Activated naive CD4-positive, alpha-beta T cell treated with anti-CD3 and anti-CD28 coated beads for 36 hours (primary cell): ENCODE data around the gene CDHR5. TPM values are rescaled to one million over a fixed set of nuclear protein-coding genes. Genes with fewer than 3 reads are reported as not detected.

ENCODE experiments used
- CTCF ChIA-PET: fragments of 350-600 bp; sonication (Branson Sonifier 250); formaldehyde crosslinking; loops from one replicate; lab custom pipeline; 2021; ENCODE audit warnings: antibody characterized with exemption; lab: Charles Lee
- DNase-seq: peaks from one replicate; pipeline ENCODE4 v3.0.0-alpha.2; 2020
- H3K27ac Mint-ChIP-seq: one replicate; pipeline ENCODE4 v1.8.0; 2021; ENCODE audit warnings: mild to moderate bottlenecking, mixed read lengths
- H3K27me3 Mint-ChIP-seq: one replicate; pipeline ENCODE4 v1.8.0; 2021; ENCODE audit warnings: low read depth, mixed read lengths
- H3K36me3 Mint-ChIP-seq: one replicate; pipeline ENCODE4 v1.8.0; 2021; ENCODE audit warnings: low read depth, mixed read lengths
- H3K4me1 Mint-ChIP-seq: one replicate; pipeline ENCODE4 v1.8.0; 2021; ENCODE audit warnings: low read depth, mixed read lengths
- H3K4me3 Mint-ChIP-seq: one replicate; pipeline ENCODE4 v1.8.0; 2021; ENCODE audit warnings: mild to moderate bottlenecking, moderate library complexity, mixed read lengths
- H3K9me3 Mint-ChIP-seq: one replicate; pipeline ENCODE4 v1.8.0; 2021; ENCODE audit warnings: mixed read lengths
- intact Hi-C: fragments of 100-400 bp; cut with micrococcal nuclease; formaldehyde crosslinking; loops from one replicate; pipeline ENCODE4 v1.15.1; 2023
- total RNA-seq, 2 experiments: library from RNA; stranded (reverse); gene quantifications; one replicate each; pipeline ENCODE4 v1.2.3, GENCODE V29; 2021

CDHR5 gene
- total RNA-seq, 2 experiments from 2014 or later: not detected

GRCh38 chr11:640021-640706, 15.4 kb upstream of the CDHR5 start:
- Mint-ChIP-seq H3K27me3 (peaks cover 25% of the 10 kb centered on the region), H3K9me3 (no peaks in the 10 kb centered on the region), H3K36me3 (no peaks in the 10 kb centered on the region), H3K4me3 (no peak overlapping the region), H3K4me1 (peaks cover 19% of the 10 kb centered on the region), H3K27ac (no peak overlapping the region)
- CTCF ChIA-PET: no interaction called here
- intact Hi-C loops: no loop called here
- no peak for DNase-seq

- Mint-ChIP-seq H3K4me3 (no peak overlapping the region), H3K27ac (no peak overlapping the region), H3K9me3 (no peaks in the 10 kb centered on the region), H3K36me3 (no peaks in the 10 kb centered on the region), H3K27me3 (peaks cover 25% of the 10 kb centered on the region), H3K4me1 (peaks cover 19% of the 10 kb centered on the region)
- DNase-seq: no peak
- intact Hi-C loops: no loop called here
- CTCF ChIA-PET: no interaction called here
These were observed 14.7 kb upstream of the CDHR5 start for GRCh38 chr11:639332-639955.

- Mint-ChIP-seq H3K9me3 (no peaks in the 10 kb centered on the region), H3K4me1 (peaks cover 19% of the 10 kb centered on the region), H3K4me3 (no peak overlapping the region), H3K27ac (no peak overlapping the region), H3K36me3 (no peaks in the 10 kb centered on the region), H3K27me3 (peaks cover 25% of the 10 kb centered on the region)
- intact Hi-C loops: no loop called here
- CTCF ChIA-PET: interaction anchor here (0.5 kb wide), 1 partner anchor 25 kb away, joined by 3 read pairs; no protein-coding TSS in a partner anchor
- no peak for DNase-seq
These were observed 14.0 kb upstream of the CDHR5 start for GRCh38 chr11:638631-639331.

GRCh38 chr11:637593-638521, 13.1 kb upstream of the CDHR5 start:
- Mint-ChIP-seq H3K36me3 (no peaks in the 10 kb centered on the region), H3K4me1 (peaks cover 19% of the 10 kb centered on the region), H3K27ac (no peak overlapping the region), H3K9me3 (no peaks in the 10 kb centered on the region), H3K27me3 (peaks cover 25% of the 10 kb centered on the region), H3K4me3 (no peak overlapping the region)
- intact Hi-C loops: no loop called here
- DNase-seq: no peak
- CTCF ChIA-PET: interaction anchor here (0.5 kb wide), 1 partner anchor 26 kb away, joined by 3 read pairs; no protein-coding TSS in a partner anchor

- Mint-ChIP-seq H3K9me3 (no peaks in the 10 kb centered on the region), H3K4me1 (peaks cover 19% of the 10 kb centered on the region), H3K36me3 (no peaks in the 10 kb centered on the region), H3K27me3 (peaks cover 25% of the 10 kb centered on the region), H3K4me3 (no peak overlapping the region), H3K27ac (no peak overlapping the region)
- intact Hi-C loops: no loop called here
- CTCF ChIA-PET: no interaction called here
- DNase-seq: no peak
These were observed 12.5 kb upstream of the CDHR5 start for GRCh38 chr11:637333-637592.

GRCh38 chr11:636511-637332, 12.0 kb upstream of the CDHR5 start, which contains the start of gene DRD4:
TSS of gene DRD4 (plus strand) at chr11:637269. CDS start at chr11:637305, 36 bp downstream.
- peaks cover 19% of the 10 kb centered on the region for H3K4me1 Mint-ChIP-seq

GRCh38 chr11:635945-636510, 11.3 kb upstream of the CDHR5 start:
- DNase-seq: no peak
- no peaks in the 10 kb centered on the region for H3K9me3 Mint-ChIP-seq
- CTCF ChIA-PET: no interaction called here
- H3K27ac Mint-ChIP-seq: no peak overlapping the region
- peaks cover 19% of the 10 kb centered on the region for H3K4me1 Mint-ChIP-seq
- intact Hi-C loops: no loop called here
- no peaks in the 10 kb centered on the region for H3K36me3 Mint-ChIP-seq
- peaks cover 25% of the 10 kb centered on the region for H3K27me3 Mint-ChIP-seq
- no peak overlapping the region for H3K4me3 Mint-ChIP-seq

More at GRCh38 chr11:636511-637332, 12.0 kb upstream of the CDHR5 start, which contains the start of gene DRD4:
- no peaks in the 10 kb centered on the region for H3K36me3 Mint-ChIP-seq
- CTCF ChIA-PET: no interaction called here
- H3K27me3 Mint-ChIP-seq: peaks cover 25% of the 10 kb centered on the region
- DNase-seq: no peak
- intact Hi-C loops: no loop called here
- H3K4me3 Mint-ChIP-seq: no peak within 1 kb of the TSS
- H3K27ac Mint-ChIP-seq: no peak within 1 kb of the TSS
- no peaks in the 10 kb centered on the region for H3K9me3 Mint-ChIP-seq

GRCh38 chr11:630871-631270, 6.1 kb upstream of the CDHR5 start:
- peaks cover 22% of the 10 kb centered on the region for H3K27me3 Mint-ChIP-seq
- H3K27ac Mint-ChIP-seq: no peak overlapping the region

GRCh38 chr11:629237-629583, 4.5 kb upstream of the CDHR5 start:
- CTCF ChIA-PET: interaction anchor here (1.1 kb wide), 1 partner anchor 93 kb away, joined by 3 read pairs; no protein-coding TSS in a partner anchor
- Mint-ChIP-seq H3K27me3 (peaks cover 27% of the 10 kb centered on the region), H3K27ac (peak overlapping the region; percentile 5), H3K9me3 (no peaks in the 10 kb centered on the region), H3K36me3 (peaks cover 1% of the 10 kb centered on the region), H3K4me3 (peak overlapping the region; percentile 11), H3K4me1 (peaks cover 21% of the 10 kb centered on the region)
- intact Hi-C loops: loop anchor here (2.0 kb wide), 1 partner anchor 74 kb away; no protein-coding TSS in a partner anchor
- DNase-seq: peak; percentile 60

More at GRCh38 chr11:630871-631270, 6.1 kb upstream of the CDHR5 start:
- intact Hi-C loops: no loop called here
- Mint-ChIP-seq H3K4me1 (peaks cover 21% of the 10 kb centered on the region), H3K9me3 (no peaks in the 10 kb centered on the region), H3K36me3 (peaks cover 1% of the 10 kb centered on the region), H3K4me3 (no peak overlapping the region)
- CTCF ChIA-PET: no interaction called here
- DNase-seq: no peak

GRCh38 chr11:628056-628455, 3.3 kb upstream of the CDHR5 start:
- DNase-seq: no peak
- intact Hi-C loops: loop anchor here (2.0 kb wide), 1 partner anchor 73 kb away; no protein-coding TSS in a partner anchor
- Mint-ChIP-seq H3K27me3 (peaks cover 30% of the 10 kb centered on the region), H3K27ac (no peak overlapping the region), H3K36me3 (peaks cover 1% of the 10 kb centered on the region), H3K4me1 (peaks cover 21% of the 10 kb centered on the region), H3K4me3 (no peak overlapping the region), H3K9me3 (no peaks in the 10 kb centered on the region)
- CTCF ChIA-PET: no interaction called here

GRCh38 chr11:627308-627576, 2.5 kb upstream of the CDHR5 start:
- Mint-ChIP-seq H3K27ac (no peak overlapping the region), H3K27me3 (peaks cover 30% of the 10 kb centered on the region), H3K36me3 (peaks cover 1% of the 10 kb centered on the region), H3K4me3 (no peak overlapping the region), H3K4me1 (peaks cover 21% of the 10 kb centered on the region), H3K9me3 (no peaks in the 10 kb centered on the region)
- CTCF ChIA-PET: no interaction called here
- intact Hi-C loops: no loop called here
- DNase-seq: no peak
